Measurements from ENCODE around the gene KRT74. TPM values are rescaled to one million over a fixed set of nuclear protein-coding genes. Genes with fewer than 3 reads are reported as not detected.

Gene KRT74
- total RNA-seq, 4 donors from 2014 or later = 2.0 to 44.4 (median 21.2) TPM

DNA sequence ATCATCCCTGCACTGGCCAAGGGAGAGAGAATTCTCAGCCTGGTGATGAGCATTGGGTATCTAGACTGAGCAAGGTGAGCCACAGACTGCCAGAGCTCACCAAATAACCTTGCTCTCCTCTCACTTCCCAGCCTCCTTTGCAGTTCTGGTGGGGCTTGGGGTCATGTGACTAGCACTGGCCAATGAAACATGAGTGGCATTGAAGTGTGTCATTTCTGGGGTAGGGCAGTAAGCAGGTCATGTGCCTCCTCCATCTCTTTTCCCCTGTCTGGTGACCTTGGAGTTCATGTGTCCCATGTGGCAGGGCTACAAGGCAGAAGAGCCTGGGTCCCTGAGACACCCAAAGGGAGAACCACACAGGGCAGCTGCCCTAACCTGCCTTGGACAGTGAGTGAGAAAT lies 31.2 kb upstream of the KRT74 start:
- peaks cover 5% of the 10 kb centered on the region for H3K4me1 ChIP-seq
- no peaks in the 10 kb centered on the region for H3K36me3 ChIP-seq
- H3K27me3 ChIP-seq = peaks cover 31% of the 10 kb centered on the region
- H3K27ac ChIP-seq = no peak overlapping the region
- no peaks in the 10 kb centered on the region for H3K9me3 ChIP-seq
- no peak for DNase-seq (ENCODE audit: low spot score in 2 of 2)
- no peak for TF ChIP-seq POLR2AphosphoS5 (IDR thresholded peaks at IDR 0.05)
- no peak for TF ChIP-seq EP300 (IDR thresholded peaks at IDR 0.05)
- TF ChIP-seq CTCF (IDR thresholded peaks at IDR 0.05) = no peak
- no peak for TF ChIP-seq POLR2A (IDR thresholded peaks at IDR 0.05)
- no peak overlapping the region for H3K4me3 ChIP-seq

GRCh38 chr12:52603314-52603713 lies 29.7 kb upstream of the KRT74 start:
- WGBS = 95% methylated on average over 2 of the region's 2 CpGs
- no peak for DNase-seq (ENCODE audit: low spot score in 2 of 2)
- no peak overlapping the region for H3K27ac ChIP-seq
- peaks cover 5% of the 10 kb centered on the region for H3K4me1 ChIP-seq
- no peak overlapping the region for H3K4me3 ChIP-seq
- no peaks in the 10 kb centered on the region for H3K36me3 ChIP-seq
- peaks cover 42% of the 10 kb centered on the region for H3K27me3 ChIP-seq
- TF ChIP-seq POLR2A (IDR thresholded peaks at IDR 0.05) = no peak
- TF ChIP-seq CTCF (IDR thresholded peaks at IDR 0.05) = no peak
- TF ChIP-seq POLR2AphosphoS5 (IDR thresholded peaks at IDR 0.05) = no peak
- no peak for TF ChIP-seq EP300 (IDR thresholded peaks at IDR 0.05)
- no peaks in the 10 kb centered on the region for H3K9me3 ChIP-seq

DNA sequence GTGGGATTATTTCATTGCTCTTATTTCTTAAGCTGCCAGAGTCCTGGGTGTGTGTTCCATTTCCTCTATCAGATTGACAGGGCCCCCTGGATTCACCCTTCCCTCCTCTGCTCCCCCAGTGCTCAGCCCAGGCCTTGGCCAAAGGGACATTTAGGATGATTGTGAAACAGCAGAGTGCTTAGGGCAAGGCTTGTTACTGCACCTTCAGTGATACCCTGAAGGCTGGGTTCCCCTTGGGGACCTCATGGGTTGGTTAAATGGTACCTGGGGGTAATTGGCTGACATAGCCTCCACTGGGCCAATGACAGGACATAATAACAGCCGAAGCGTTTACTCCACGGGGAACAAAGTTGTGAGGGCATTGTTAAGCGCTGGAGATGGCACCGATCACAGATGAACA lies 28.9 kb upstream of the KRT74 start:
- no peak for DNase-seq (ENCODE audit: low spot score in 2 of 2)
- no peak overlapping the region for H3K4me3 ChIP-seq
- H3K9me3 ChIP-seq = no peaks in the 10 kb centered on the region
- H3K27ac ChIP-seq = no peak overlapping the region
- H3K4me1 ChIP-seq = peaks cover 5% of the 10 kb centered on the region
- TF ChIP-seq POLR2A (IDR thresholded peaks at IDR 0.05) (no peak), CTCF (IDR thresholded peaks at IDR 0.05) (no peak)
- 91% methylated on average over 5 of the region's 5 CpGs for WGBS
- H3K36me3 ChIP-seq = no peaks in the 10 kb centered on the region
- peaks cover 42% of the 10 kb centered on the region for H3K27me3 ChIP-seq

DNA sequence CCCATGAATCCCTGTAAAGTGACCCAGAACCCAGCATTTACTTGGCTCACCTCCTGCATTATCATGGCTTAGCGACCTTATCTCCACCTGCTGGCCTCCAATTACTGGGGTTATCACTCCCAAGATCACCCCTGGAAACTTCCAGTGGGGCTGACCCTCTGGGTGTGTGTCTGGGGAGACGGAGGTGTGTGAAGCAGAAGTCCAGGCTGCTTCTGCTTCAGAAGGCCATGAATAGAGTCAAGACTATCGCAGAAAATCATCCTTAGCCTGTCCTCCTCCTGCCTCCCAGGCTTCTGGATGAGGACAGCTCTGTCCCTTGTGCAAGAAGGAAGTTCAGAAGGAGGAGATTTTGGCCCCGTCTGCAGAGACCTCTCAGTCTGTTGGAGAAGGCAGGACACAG lies 28.0 kb upstream of the KRT74 start:
- Histone ChIP-seq H3K9me3 (no peaks in the 10 kb centered on the region), H3K27me3 (peaks cover 42% of the 10 kb centered on the region)
- DNase-seq (ENCODE audit: low spot score in 2 of 2) = no peak

GRCh38 chr12:52600941-52601481 lies 27.4 kb upstream of the KRT74 start, which contains the start of gene KRT72:
KRT72 (minus strand) TSS chr12:52601463; CDS start chr12:52601452, 11 bp downstream.
- H3K4me3 ChIP-seq = no peak within 1 kb of the TSS
- DNase-seq (ENCODE audit: low spot score in 2 of 2) = no peak
- peaks cover 42% of the 10 kb centered on the region for H3K27me3 ChIP-seq
- WGBS = 39% methylated on average over 23 of the region's 48 CpGs
- TF ChIP-seq EP300 (IDR thresholded peaks at IDR 0.05) = no peak
- no peak for TF ChIP-seq POLR2A (IDR thresholded peaks at IDR 0.05)
- no peak for TF ChIP-seq POLR2AphosphoS5 (IDR thresholded peaks at IDR 0.05)
- TF ChIP-seq CTCF (IDR thresholded peaks at IDR 0.05) = no peak
- no peaks in the 10 kb centered on the region for H3K36me3 ChIP-seq
- H3K4me1 ChIP-seq = peaks cover 5% of the 10 kb centered on the region
- no peaks in the 10 kb centered on the region for H3K9me3 ChIP-seq
- H3K27ac ChIP-seq = no peak within 1 kb of the TSS

More for the DNA sequence above, 28.0 kb upstream of the KRT74 start:
- TF ChIP-seq POLR2A (IDR thresholded peaks at IDR 0.05) = no peak
- TF ChIP-seq POLR2AphosphoS5 (IDR thresholded peaks at IDR 0.05) = no peak
- no peak for TF ChIP-seq CTCF (IDR thresholded peaks at IDR 0.05)
- no peak for TF ChIP-seq EP300 (IDR thresholded peaks at IDR 0.05)
- WGBS = 91% methylated on average over 4 of the region's 4 CpGs
- Histone ChIP-seq H3K27ac (no peak overlapping the region), H3K4me3 (no peak overlapping the region), H3K4me1 (peaks cover 5% of the 10 kb centered on the region), H3K36me3 (no peaks in the 10 kb centered on the region)

Measured in suprapubic skin (tissue), 4 donors.